ENCODE data around the gene ASB1. TPM values are rescaled to one million over a fixed set of nuclear protein-coding genes. Genes with fewer than 3 reads are reported as not detected.

ASB1 gene
- total and polyA plus RNA-seq, 9 of the 15 experiments (the other 6 are each of a cell fraction or from before 2014, with no cell fraction given): 6.3 to 37.7 (median 23.9) TPM

- TF ChIP-seq, protein P1, sequence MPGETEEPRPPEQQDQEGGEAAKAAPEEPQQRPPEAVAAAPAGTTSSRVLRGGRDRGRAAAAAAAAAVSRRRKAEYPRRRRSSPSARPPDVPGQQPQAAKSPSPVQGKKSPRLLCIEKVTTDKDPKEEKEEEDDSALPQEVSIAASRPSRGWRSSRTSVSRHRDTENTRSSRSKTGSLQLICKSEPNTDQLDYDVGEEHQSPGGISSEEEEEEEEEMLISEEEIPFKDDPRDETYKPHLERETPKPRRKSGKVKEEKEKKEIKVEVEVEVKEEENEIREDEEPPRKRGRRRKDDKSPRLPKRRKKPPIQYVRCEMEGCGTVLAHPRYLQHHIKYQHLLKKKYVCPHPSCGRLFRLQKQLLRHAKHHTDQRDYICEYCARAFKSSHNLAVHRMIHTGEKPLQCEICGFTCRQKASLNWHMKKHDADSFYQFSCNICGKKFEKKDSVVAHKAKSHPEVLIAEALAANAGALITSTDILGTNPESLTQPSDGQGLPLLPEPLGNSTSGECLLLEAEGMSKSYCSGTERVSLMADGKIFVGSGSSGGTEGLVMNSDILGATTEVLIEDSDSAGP (CRISPR knock-in tag; IDR thresholded peaks at IDR 0.05): no peak
- TF ChIP-seq ZNF764 (CRISPR knock-in tag; IDR thresholded peaks at IDR 0.05; ENCODE audit: low read depth) (no peak), E4F1 (CRISPR knock-in tag; IDR thresholded peaks at IDR 0.05; ENCODE audit: borderline replicate concordance) (no peak), PRMT5 (CRISPR knock-in tag; IDR thresholded peaks at IDR 0.05) (no peak), EWSR1 (IDR thresholded peaks at IDR 0.05; ENCODE audit: borderline replicate concordance, low read depth, partially characterized antibody) (no peak), ZNF445 (CRISPR knock-in tag; IDR thresholded peaks at IDR 0.05; ENCODE audit: low read depth) (no peak), MYC (IDR thresholded peaks at IDR 0.05; ENCODE audit: low read depth, low read length) (peak; percentile 59), MYC (CRISPR knock-in tag; IDR thresholded peaks at IDR 0.05; ENCODE audit: borderline replicate concordance, low read depth) (no peak), FOXA3 (CRISPR knock-in tag; conservative IDR thresholded peaks at IDR 0.05 in 1 of 2, IDR thresholded peaks at IDR 0.05 in 1 of 2) (no peak), DACH1 (IDR thresholded peaks at IDR 0.05; ENCODE audit: partially characterized antibody) (no peak), HLTF (IDR thresholded peaks at IDR 0.05) (no peak), PCBP2 (IDR thresholded peaks at IDR 0.05; ENCODE audit: low read depth, low read length, poor library complexity, severe bottlenecking) (no peak), ZNF316 (IDR thresholded peaks at IDR 0.05) (no peak), PTTG1 (tag; IDR thresholded peaks at IDR 0.05; ENCODE audit: low read depth) (no peak), ZKSCAN3 (CRISPR knock-in tag; IDR thresholded peaks at IDR 0.05) (no peak), MNT (conservative IDR thresholded peaks at IDR 0.05) (peak; percentile 26 to 60; a peak in 2 of 4 replicates), POU5F1 (IDR thresholded peaks at IDR 0.05; ENCODE audit: borderline replicate concordance, low read depth, low read length, partially characterized antibody) (no peak), MITF (IDR thresholded peaks at IDR 0.05) (no peak), MCM5 (IDR thresholded peaks at IDR 0.05; ENCODE audit: low read depth) (no peak), ZNF174 (CRISPR knock-in tag; IDR thresholded peaks at IDR 0.05) (no peak), ZNF785 (CRISPR knock-in tag; IDR thresholded peaks at IDR 0.05) (no peak), MIER1 (IDR thresholded peaks at IDR 0.05; ENCODE audit: low read depth) (no peak)
Measured at GRCh38 chr2:238420878-238421694, 5.6 kb upstream of the ASB1 start (continued).
